Endothelial cell of umbilical vein (primary cell): ENCODE measurements around the gene TBX15.

Experiments
- CTCF ChIP-seq, 2 donors: IDR thresholded peaks; 1 replicate in 1 of 2; 2 replicates in 1 of 2; pipeline ENCODE4 v1.5.1; 2011; ENCODE audit warnings: low read length in 2 of 2, mild to moderate bottlenecking in 2 of 2, moderate library complexity in 2 of 2, control low read depth in 1 of 2, inconsistent platforms in 1 of 2, low read depth in 1 of 2; ENCODE audit not compliant: insufficient read depth in 1 of 2; ENCODE audit errors: extremely low read depth in 1 of 2
- GATA2 ChIP-seq: IDR thresholded peaks from 2 replicates; pipeline ENCODE4 v1.7.0; 2011; ENCODE audit warnings: low read depth, mild to moderate bottlenecking, moderate library complexity, mixed read lengths, low read length; ENCODE audit not compliant: insufficient read length, insufficient read depth
- POLR2AphosphoS5 ChIP-seq: IDR thresholded peaks from 2 replicates; pipeline ENCODE4 v1.6.1; 2012; ENCODE audit warnings: low read depth, mild to moderate bottlenecking, control low read depth, low read length, moderate library complexity; ENCODE audit not compliant: insufficient read depth

GRCh38 chr1:118902711-118903191, 85.4 kb downstream of the TBX15 start:
- no peak for TF ChIP-seq CTCF (IDR thresholded peaks at IDR 0.05; ENCODE audit: extremely low read depth in 1 of 2, insufficient read depth in 1 of 2, low read depth in 1 of 2, low read length in 2 of 2)
- TF ChIP-seq GATA2 = no peak
- TF ChIP-seq POLR2AphosphoS5 = no peak
